Right lobe of liver (tissue), 6 donors: Measurements from ENCODE around the gene TSHZ1. TPM values are rescaled to one million over a fixed set of nuclear protein-coding genes. Genes with fewer than 3 reads are reported as not detected.

ENCODE experiments used
- ATAC-seq, 4 donors: fragments of 200-7000 bp; cut with Tn5 transposase; one replicate each; pipeline ENCODE4 v1.9.1; 2020; ENCODE audit warnings: mild to moderate bottlenecking in 4 of 4, moderate library complexity in 4 of 4
- DNase-seq, 3 donors: peaks; one replicate each; pipeline ENCODE4 v3.0.0-alpha.2; 2020
- H3K27ac ChIP-seq, 3 donors: fragments of 200-600 bp; one replicate each; pipeline ENCODE4 v1.8.0; 2022
- H3K27me3 ChIP-seq, 2 donors: fragments of 200-600 bp; one replicate each; pipeline ENCODE4 v1.8.0; 2022
- H3K36me3 ChIP-seq, 4 donors: fragments of 200-600 bp; sonication (generic) in 1 of 4; one replicate each; pipeline versions ENCODE4 v1.5.1 to v1.8.0; 2017 to 2022; ENCODE audit warnings: control low read depth in 1 of 4
- H3K4me1 ChIP-seq, 4 donors: fragments of 200-600 bp; sonication (generic) in 1 of 4; one replicate each; pipeline versions ENCODE4 v1.5.1 to v1.8.0; 2017 to 2022; ENCODE audit warnings: control low read depth in 1 of 4
- H3K4me3 ChIP-seq, 3 donors: fragments of 200-600 bp; one replicate each; pipeline ENCODE4 v1.8.0; 2022
- H3K9me3 ChIP-seq, 4 donors: fragments of 200-600 bp; sonication (generic) in 1 of 4; one replicate each; pipeline versions ENCODE4 v1.5.1 to v1.8.0; 2017 to 2022; ENCODE audit warnings: control low read depth in 1 of 4
- POLR2A ChIP-seq: fragments of 450-650 bp; IDR thresholded peaks from one replicate; pipeline ENCODE4 v1.6.1; 2017; ENCODE audit warnings: antibody characterized with exemption, mild to moderate bottlenecking
- WGBS: methylation state at CpG from one replicate; pipeline ENCODE4 v1.1.6; 2018; ENCODE audit warnings: low coverage, low lambda C conversion rate; ENCODE audit not compliant: insufficient coverage; ENCODE audit errors: missing lambda C conversion rate; 5-methylcytosine and 5-hydroxymethylcytosine counted together
- intact Hi-C, 2 donors: fragments of 100-400 bp; cut with DNase I; formaldehyde crosslinking; loops; one replicate each; pipeline versions ENCODE4 v1.11.2 to v1.14.1; 2022
- total RNA-seq, 6 experiments: library from RNA; depleted of rRNA in 2 of 6; stranded (reverse); fragments of >200 nt in 2 of 6; fragmentation: NEBNext Ultra II Directional in 3 of 6; extraction: Animal tissue kit (Norgen Biotek cat#: 25700) in 3 of 6; gene quantifications; one replicate each; pipeline versions ENCODE4 v1.1.0 to v1.2.4, GENCODE V29; 2016 to 2023
- TF ChIP-seq, protein P1 (sequence below), 4 donors: fragments of 200-600 bp in 3 of 4; fragments of 450-650 bp in 1 of 4; IDR thresholded peaks; one replicate each; pipeline versions ENCODE4 v1.5.1 to v1.8.0; 2016 to 2022; ENCODE audit warnings: antibody characterized with exemption in 4 of 4, mild to moderate bottlenecking in 2 of 4
- donor health status: DM: no; HTN: yes; CAD: no.
- donor health status: DM: no; HTN: no; CAD: no.
- donor health status: DM: no; HTN: no; CAD: no.
- donor health status: DM: no; HTN: yes; CAD: no.
- donor health status: DM: no; HTN: yes; CAD: no.

The TSHZ1 gene
- total RNA-seq, 6 experiments from 2014 or later = 6.4 to 13.3 (median 9.6) TPM

DNA sequence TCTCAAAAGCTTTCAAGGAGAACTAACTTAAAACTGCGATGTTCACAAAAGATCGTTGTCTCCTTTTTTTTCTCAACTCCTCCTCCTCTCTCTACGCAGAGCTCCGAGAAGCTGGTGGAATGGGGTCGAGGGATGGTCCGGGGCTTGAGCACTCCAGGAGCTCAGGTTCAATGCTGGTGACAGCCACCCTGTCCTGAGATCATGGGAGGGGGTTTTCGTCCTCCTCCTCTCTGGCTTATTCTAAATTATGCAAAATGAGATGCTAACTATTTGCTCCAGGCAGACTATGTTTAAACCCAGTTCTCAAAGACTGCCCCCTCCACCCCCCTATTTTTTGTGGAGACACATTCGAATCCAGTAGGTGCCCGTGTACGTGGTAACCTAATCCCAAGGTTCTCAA is 11.8 kb downstream of the TSHZ1 start:
- DNase-seq (no peak), ATAC-seq (no peak)
- WGBS = 90% methylated on average over 5 of the region's 10 CpGs
- H3K36me3 ChIP-seq = no peaks in the 10 kb centered on the region
- intact Hi-C loops = no loop called here
- peaks cover 0 to 53% (median 24%) of the 10 kb centered on the region in 4 donors for H3K4me1 ChIP-seq
- H3K27me3 ChIP-seq = no peaks in the 10 kb centered on the region
- no peak overlapping the region for H3K4me3 ChIP-seq
- H3K27ac ChIP-seq = no peak overlapping the region
- no peaks in the 10 kb centered on the region for H3K9me3 ChIP-seq
- TF ChIP-seq, protein P1, sequence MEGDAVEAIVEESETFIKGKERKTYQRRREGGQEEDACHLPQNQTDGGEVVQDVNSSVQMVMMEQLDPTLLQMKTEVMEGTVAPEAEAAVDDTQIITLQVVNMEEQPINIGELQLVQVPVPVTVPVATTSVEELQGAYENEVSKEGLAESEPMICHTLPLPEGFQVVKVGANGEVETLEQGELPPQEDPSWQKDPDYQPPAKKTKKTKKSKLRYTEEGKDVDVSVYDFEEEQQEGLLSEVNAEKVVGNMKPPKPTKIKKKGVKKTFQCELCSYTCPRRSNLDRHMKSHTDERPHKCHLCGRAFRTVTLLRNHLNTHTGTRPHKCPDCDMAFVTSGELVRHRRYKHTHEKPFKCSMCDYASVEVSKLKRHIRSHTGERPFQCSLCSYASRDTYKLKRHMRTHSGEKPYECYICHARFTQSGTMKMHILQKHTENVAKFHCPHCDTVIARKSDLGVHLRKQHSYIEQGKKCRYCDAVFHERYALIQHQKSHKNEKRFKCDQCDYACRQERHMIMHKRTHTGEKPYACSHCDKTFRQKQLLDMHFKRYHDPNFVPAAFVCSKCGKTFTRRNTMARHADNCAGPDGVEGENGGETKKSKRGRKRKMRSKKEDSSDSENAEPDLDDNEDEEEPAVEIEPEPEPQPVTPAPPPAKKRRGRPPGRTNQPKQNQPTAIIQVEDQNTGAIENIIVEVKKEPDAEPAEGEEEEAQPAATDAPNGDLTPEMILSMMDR (IDR thresholded peaks at IDR 0.05) = no peak
- no peak for TF ChIP-seq POLR2A

DNA sequence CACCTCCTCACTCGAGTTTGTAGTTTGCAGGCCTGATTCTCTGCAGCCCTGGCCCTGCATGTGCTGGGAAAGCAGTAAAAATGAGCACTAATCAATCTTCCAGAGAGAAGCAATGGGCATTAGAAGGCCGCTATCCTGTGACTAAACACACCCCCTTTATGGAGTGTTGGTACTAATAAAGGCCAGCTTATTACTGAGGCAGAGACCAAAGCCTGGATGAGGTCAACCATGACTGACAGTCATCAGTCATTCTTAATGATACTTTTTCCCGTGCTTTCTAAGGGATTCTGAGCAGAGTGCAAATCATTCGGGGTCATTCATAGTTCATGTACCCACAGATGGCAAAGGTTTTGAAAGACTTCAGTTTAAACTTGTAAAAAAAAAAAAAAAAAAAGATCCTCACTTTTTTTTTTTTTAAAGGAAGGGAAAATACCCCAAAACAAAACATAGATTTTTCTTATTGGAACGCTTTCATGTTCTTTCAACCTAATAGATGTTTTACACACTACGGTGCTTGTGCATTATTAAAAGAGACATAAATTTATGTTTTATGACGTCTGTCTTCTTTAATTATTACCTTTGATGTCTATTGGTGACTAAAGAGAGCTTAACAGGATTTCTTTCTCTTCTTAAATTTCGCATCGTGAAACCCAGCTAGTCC is 13.2 kb downstream of the TSHZ1 start:
- Histone ChIP-seq H3K36me3 (no peaks in the 10 kb centered on the region), H3K4me1 (peaks cover 0 to 54% (median 24%) of the 10 kb centered on the region in 4 donors), H3K27me3 (no peaks in the 10 kb centered on the region), H3K27ac (peak overlapping the region; percentile 3 to 77 (median 16)), H3K4me3 (no peak overlapping the region), H3K9me3 (no peaks in the 10 kb centered on the region)
- DNase-seq = no peak
- intact Hi-C loops = no loop called here
- WGBS = 30% methylated on average over 9 of the region's 9 CpGs
- TF ChIP-seq, protein P1 (IDR thresholded peaks at IDR 0.05) = no peak
- TF ChIP-seq POLR2A = no peak
- ATAC-seq = peak; percentile 47 to 65 (median 60)

DNA sequence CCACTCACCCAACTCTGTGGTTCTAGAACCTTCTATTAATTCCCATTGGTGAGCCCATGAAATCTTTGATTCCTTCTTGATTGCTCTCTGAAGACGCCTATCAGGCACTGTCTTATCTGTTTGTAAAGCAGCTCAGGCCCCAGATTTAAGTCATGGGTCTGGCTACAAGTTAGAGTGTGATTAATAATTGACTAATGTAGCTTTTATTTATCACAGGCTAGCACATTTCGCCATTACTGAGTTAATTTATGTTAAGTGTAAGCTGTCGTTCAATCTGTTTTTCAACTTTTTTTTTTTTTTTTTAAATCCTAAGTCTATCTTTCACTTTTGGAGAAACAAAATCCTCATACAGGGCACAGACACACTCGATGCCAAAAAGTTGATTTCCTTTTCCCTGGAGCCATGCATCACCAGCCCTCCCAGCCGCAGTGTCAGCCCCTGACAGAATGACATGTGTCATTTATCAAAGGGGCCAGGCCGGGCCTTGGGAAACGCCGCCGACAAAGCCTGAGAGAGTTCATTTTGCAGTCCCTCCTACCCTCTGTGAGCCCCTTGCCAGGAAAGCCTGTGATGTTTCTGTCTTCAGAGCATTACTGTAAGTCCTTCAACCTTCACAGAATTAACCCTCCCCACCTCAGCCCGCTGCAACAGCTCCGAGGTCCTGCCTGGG is 15.8 kb downstream of the TSHZ1 start:
- TF ChIP-seq, protein P1 (IDR thresholded peaks at IDR 0.05) = no peak
- TF ChIP-seq POLR2A = no peak
- 8% methylated on average over 11 of the region's 11 CpGs for WGBS
- intact Hi-C loops = no loop called here
- Histone ChIP-seq H3K36me3 (no peaks in the 10 kb centered on the region), H3K27me3 (no peaks in the 10 kb centered on the region), H3K27ac (peak overlapping the region; percentile 26 to 72 (median 67)), H3K9me3 (no peaks in the 10 kb centered on the region), H3K4me3 (peak overlapping the region in 2 of 3 donors; percentile 32 to 33), H3K4me1 (peaks cover 0 to 42% (median 19%) of the 10 kb centered on the region in 4 donors)
- ATAC-seq = peak; percentile 70 to 87 (median 76)
- DNase-seq = peak in 1 of 3 donors; percentile 35

- WGBS = 30% methylated on average over 4 of the region's 5 CpGs
- DNase-seq = no peak
These were observed 16.3 kb downstream of the TSHZ1 start for GRCh38 chr18:75226956-75227316.

More at GRCh38 chr18:75226956-75227316, 16.3 kb downstream of the TSHZ1 start:
- Histone ChIP-seq H3K4me3 (peak overlapping the region in 2 of 3 donors; percentile 32 to 33), H3K9me3 (no peaks in the 10 kb centered on the region), H3K27me3 (no peaks in the 10 kb centered on the region), H3K36me3 (no peaks in the 10 kb centered on the region), H3K4me1 (peaks cover 0 to 42% (median 19%) of the 10 kb centered on the region in 4 donors), H3K27ac (peak overlapping the region; percentile 26 to 72 (median 67))
- intact Hi-C loops = no loop called here
- no peak for TF ChIP-seq POLR2A
- TF ChIP-seq, protein P1 (IDR thresholded peaks at IDR 0.05) = no peak
- peak in 3 of 4 donors; percentile 3 to 13 (median 4) for ATAC-seq
